Neural cell (in vitro differentiated cells): ENCODE data around the gene PDE7B.

ENCODE experiments used
- EZH2 ChIP-seq: fragments of 200-600, 300-800 bp; shearing (Covaris generic), sonication (generic); IDR thresholded peaks from 2 replicates; pipeline ENCODE4 v1.6.1; 2014; ENCODE audit warnings: antibody characterized with exemption, low read length, borderline replicate concordance, mild to moderate bottlenecking; ENCODE audit not compliant: insufficient read depth, poor library complexity, severe bottlenecking
- POLR2AphosphoS5 ChIP-seq: IDR thresholded peaks from 2 replicates; pipeline ENCODE4 v1.6.1; 2012
- RAD21 ChIP-seq: fragments of 450-650 bp; conservative IDR thresholded peaks from 2 replicates; pipeline ENCODE4 v1.6.1; 2014; ENCODE audit warnings: antibody characterized with exemption, mild to moderate bottlenecking, moderate library complexity
- SMC3 ChIP-seq: fragments of 450-650 bp; conservative IDR thresholded peaks from 2 replicates; pipeline ENCODE4 v1.6.1; 2014; ENCODE audit warnings: antibody characterized with exemption, mild to moderate bottlenecking, moderate library complexity; ENCODE audit not compliant: poor library complexity
- TAF1 ChIP-seq: IDR thresholded peaks from 2 replicates; pipeline ENCODE4 v1.6.1; 2012; ENCODE audit warnings: low read depth
- TF ChIP-seq, protein P1 (sequence below): fragments of 450-650 bp; IDR thresholded peaks from 2 replicates; pipeline ENCODE4 v1.5.1; 2014; ENCODE audit warnings: antibody characterized with exemption, mild to moderate bottlenecking, moderate library complexity; ENCODE audit not compliant: poor library complexity, severe bottlenecking

DNA sequence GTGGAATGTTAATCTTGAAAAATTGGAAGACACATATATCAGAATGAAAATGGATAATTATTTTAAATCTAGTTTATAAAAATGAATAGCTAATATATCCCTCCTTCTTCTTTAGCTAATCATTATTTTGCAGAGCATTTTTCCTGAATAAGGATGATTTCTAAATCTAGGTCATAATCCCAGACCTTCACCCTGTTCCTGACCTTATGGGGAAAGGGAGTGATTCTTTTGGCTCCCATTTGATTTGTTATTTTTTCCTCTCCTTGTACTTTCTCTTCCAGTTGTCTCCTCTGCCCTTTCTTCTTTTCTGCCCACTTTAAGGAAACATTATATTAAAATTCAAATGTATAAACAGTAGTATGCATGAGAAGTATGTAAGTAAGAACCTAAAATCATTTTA is 208.6 kb downstream of the PDE7B start:
- TF ChIP-seq SMC3 (no peak), RAD21 (no peak), EZH2 (no peak), POLR2AphosphoS5 (no peak), TAF1 (no peak)
- TF ChIP-seq, protein P1, sequence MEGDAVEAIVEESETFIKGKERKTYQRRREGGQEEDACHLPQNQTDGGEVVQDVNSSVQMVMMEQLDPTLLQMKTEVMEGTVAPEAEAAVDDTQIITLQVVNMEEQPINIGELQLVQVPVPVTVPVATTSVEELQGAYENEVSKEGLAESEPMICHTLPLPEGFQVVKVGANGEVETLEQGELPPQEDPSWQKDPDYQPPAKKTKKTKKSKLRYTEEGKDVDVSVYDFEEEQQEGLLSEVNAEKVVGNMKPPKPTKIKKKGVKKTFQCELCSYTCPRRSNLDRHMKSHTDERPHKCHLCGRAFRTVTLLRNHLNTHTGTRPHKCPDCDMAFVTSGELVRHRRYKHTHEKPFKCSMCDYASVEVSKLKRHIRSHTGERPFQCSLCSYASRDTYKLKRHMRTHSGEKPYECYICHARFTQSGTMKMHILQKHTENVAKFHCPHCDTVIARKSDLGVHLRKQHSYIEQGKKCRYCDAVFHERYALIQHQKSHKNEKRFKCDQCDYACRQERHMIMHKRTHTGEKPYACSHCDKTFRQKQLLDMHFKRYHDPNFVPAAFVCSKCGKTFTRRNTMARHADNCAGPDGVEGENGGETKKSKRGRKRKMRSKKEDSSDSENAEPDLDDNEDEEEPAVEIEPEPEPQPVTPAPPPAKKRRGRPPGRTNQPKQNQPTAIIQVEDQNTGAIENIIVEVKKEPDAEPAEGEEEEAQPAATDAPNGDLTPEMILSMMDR = no peak
